ENCODE results near the gene COG5.

COG5 gene

DNA sequence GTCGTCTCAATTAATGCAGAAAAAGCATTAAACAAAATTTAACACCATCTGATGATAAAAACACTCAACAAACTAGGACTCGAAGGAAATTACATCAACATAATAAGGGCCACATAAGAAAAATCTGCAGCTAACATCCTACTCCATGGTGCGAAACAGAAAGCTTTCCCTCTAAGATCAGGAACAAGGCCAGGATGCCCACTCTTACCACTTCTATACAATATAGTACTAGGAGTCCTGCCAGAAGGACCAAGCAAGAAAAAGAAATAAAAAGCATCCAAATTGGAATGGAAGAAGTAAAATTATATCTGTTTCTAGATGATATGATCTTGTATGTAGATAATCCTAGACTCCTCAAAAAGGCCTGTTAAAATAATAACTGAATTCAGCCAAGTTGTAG, 237.7 kb downstream of the COG5 start:
- TF ChIP-seq FOXP2 (optimal IDR thresholded peaks at IDR 0.05; ENCODE audit: borderline replicate concordance, extremely low read depth, extremely low read length, insufficient read depth) = no peak
- TF ChIP-seq POLR2AphosphoS5 (IDR thresholded peaks at IDR 0.05; ENCODE audit: low read depth, low read length) = no peak
- TF ChIP-seq, protein P1, sequence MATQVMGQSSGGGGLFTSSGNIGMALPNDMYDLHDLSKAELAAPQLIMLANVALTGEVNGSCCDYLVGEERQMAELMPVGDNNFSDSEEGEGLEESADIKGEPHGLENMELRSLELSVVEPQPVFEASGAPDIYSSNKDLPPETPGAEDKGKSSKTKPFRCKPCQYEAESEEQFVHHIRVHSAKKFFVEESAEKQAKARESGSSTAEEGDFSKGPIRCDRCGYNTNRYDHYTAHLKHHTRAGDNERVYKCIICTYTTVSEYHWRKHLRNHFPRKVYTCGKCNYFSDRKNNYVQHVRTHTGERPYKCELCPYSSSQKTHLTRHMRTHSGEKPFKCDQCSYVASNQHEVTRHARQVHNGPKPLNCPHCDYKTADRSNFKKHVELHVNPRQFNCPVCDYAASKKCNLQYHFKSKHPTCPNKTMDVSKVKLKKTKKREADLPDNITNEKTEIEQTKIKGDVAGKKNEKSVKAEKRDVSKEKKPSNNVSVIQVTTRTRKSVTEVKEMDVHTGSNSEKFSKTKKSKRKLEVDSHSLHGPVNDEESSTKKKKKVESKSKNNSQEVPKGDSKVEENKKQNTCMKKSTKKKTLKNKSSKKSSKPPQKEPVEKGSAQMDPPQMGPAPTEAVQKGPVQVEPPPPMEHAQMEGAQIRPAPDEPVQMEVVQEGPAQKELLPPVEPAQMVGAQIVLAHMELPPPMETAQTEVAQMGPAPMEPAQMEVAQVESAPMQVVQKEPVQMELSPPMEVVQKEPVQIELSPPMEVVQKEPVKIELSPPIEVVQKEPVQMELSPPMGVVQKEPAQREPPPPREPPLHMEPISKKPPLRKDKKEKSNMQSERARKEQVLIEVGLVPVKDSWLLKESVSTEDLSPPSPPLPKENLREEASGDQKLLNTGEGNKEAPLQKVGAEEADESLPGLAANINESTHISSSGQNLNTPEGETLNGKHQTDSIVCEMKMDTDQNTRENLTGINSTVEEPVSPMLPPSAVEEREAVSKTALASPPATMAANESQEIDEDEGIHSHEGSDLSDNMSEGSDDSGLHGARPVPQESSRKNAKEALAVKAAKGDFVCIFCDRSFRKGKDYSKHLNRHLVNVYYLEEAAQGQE (IDR thresholded peaks at IDR 0.05; ENCODE audit: insufficient read depth in 1 of 2, low read depth in 2 of 2, low read length in 2 of 2) = no peak
- no peak for TF ChIP-seq SIN3A (IDR thresholded peaks at IDR 0.05; ENCODE audit: borderline replicate concordance, insufficient read depth, low read length)
- TF ChIP-seq TAF1 (IDR thresholded peaks at IDR 0.05; ENCODE audit: borderline replicate concordance, insufficient read depth, low read length) = no peak

DNA sequence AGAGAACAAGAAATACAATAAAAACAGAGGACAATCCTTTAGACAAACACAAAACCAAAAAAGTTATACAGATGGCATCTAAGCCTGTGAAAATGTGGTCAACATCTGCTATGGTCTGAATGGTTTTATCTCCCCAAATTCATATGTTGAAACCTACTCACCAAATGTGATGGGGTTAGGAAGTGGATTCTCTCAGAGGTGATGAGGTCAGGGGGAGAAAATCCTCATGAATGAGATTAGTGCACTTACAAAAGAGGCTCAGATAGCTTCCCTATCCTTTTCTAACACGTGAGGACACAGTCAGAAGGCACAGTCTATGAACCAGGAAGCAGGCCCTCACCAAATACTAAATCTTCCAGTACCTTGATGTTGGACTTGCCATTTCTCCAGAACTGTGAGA, 241.7 kb downstream of the COG5 start:
- TF ChIP-seq SIN3A (IDR thresholded peaks at IDR 0.05; ENCODE audit: borderline replicate concordance, insufficient read depth, low read length) (no peak), FOXP2 (optimal IDR thresholded peaks at IDR 0.05; ENCODE audit: borderline replicate concordance, extremely low read depth, extremely low read length, insufficient read depth) (no peak), TAF1 (IDR thresholded peaks at IDR 0.05; ENCODE audit: borderline replicate concordance, insufficient read depth, low read length) (no peak), POLR2AphosphoS5 (IDR thresholded peaks at IDR 0.05; ENCODE audit: low read depth, low read length) (no peak)
- TF ChIP-seq, protein P1 (IDR thresholded peaks at IDR 0.05; ENCODE audit: insufficient read depth in 1 of 2, low read depth in 2 of 2, low read length in 2 of 2) = no peak

DNA sequence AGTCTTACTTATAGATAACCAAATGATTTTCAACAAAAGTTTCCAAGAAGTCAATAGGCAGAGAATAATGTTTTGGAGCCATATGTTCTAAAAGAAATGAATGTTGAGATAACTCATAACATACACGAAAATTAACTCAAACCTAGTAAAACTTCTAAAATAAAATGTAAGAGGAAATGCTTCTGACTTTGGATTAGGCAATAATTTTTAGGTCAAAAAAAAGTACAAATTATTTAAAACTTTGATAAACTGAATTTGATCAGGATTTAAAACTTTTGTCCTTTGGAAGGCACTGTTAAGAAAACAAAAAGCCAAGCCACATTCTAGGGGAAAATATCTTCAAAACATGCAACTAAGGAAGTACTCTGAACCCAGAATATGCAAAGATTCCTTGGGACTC, 242.1 kb downstream of the COG5 start:
- TF ChIP-seq, protein P1 (IDR thresholded peaks at IDR 0.05; ENCODE audit: insufficient read depth in 1 of 2, low read depth in 2 of 2, low read length in 2 of 2) = no peak
- TF ChIP-seq POLR2AphosphoS5 (IDR thresholded peaks at IDR 0.05; ENCODE audit: low read depth, low read length) (no peak), SIN3A (IDR thresholded peaks at IDR 0.05; ENCODE audit: borderline replicate concordance, insufficient read depth, low read length) (no peak)

DNA sequence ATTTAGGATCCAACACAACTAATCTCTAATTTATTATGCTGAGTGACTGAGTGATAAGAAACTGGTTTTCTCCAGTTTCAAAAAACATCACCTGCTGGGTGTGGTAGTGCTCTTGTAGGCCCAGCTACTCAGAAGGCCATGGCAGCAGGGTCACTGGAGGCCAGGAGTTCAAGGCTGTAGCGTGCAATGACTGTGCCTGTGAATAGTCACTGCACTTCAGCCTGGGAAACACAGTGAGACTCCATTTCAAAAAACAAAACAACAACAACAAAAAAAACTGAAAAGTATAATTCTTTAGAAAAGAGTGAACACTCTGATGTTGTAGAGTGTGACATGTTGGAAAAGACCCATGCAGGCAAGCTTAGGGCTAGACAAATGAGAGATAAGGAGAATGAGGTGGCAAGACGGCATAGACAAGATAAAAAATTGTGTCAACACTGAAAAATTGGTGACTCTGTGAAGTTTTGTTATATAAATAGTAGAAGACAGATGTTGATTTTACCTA, 243.9 kb downstream of the COG5 start:
- TF ChIP-seq POLR2AphosphoS5 (IDR thresholded peaks at IDR 0.05; ENCODE audit: low read depth, low read length) (no peak), FOXP2 (optimal IDR thresholded peaks at IDR 0.05; ENCODE audit: borderline replicate concordance, extremely low read depth, extremely low read length, insufficient read depth) (no peak), SIN3A (IDR thresholded peaks at IDR 0.05; ENCODE audit: borderline replicate concordance, insufficient read depth, low read length) (no peak), TAF1 (IDR thresholded peaks at IDR 0.05; ENCODE audit: borderline replicate concordance, insufficient read depth, low read length) (no peak)
- TF ChIP-seq, protein P1 (IDR thresholded peaks at IDR 0.05; ENCODE audit: insufficient read depth in 1 of 2, low read depth in 2 of 2, low read length in 2 of 2) = no peak

Measured in PFSK-1 (cell line).